ENCODE measurements around the gene PKN2. TPM values are rescaled to one million over a fixed set of nuclear protein-coding genes. Genes with fewer than 3 reads are reported as not detected.

The PKN2 gene
- total RNA-seq, 1 experiment from 2014 or later: 32.5 TPM

- H3K4me3 Mint-ChIP-seq: no peak overlapping the region
- no peak overlapping the region for H4K8ac ChIP-seq (replicated peaks; ENCODE audit: insufficient read length, low read depth, low read length)
- no peaks in the 10 kb centered on the region for H3K9me3 Mint-ChIP-seq
- no peaks in the 10 kb centered on the region for H3K36me3 Mint-ChIP-seq (ENCODE audit: insufficient read depth in 1 of 3, low read depth in 3 of 3)
- H2BK5ac ChIP-seq (ENCODE audit: insufficient read length, low read length): no peak overlapping the region
- no peak overlapping the region for H2AFZ ChIP-seq (ENCODE audit: low read length)
- no peak overlapping the region for H2BK120ac ChIP-seq (ENCODE audit: low read depth, low read length, poor library complexity, severe bottlenecking)
- TF ChIP-seq CTCF (conservative IDR thresholded peaks at IDR 0.05): no peak
- no peaks in the 10 kb centered on the region for H3K27me3 Mint-ChIP-seq (ENCODE audit: low read depth)
- no peak overlapping the region for H2BK12ac ChIP-seq (ENCODE audit: insufficient read length, low read depth, low read length)
- H3K27me3 ChIP-seq (ENCODE audit: insufficient read depth, low read length): no peaks in the 10 kb centered on the region
- H3K9me3 ChIP-seq (ENCODE audit: control insufficient read depth, low read depth, low read length): no peaks in the 10 kb centered on the region
- no peak overlapping the region for H3K4ac ChIP-seq (ENCODE audit: low read depth, low read length)
- no peak for DNase-seq
- no peak overlapping the region for H3K18ac ChIP-seq (ENCODE audit: insufficient read length, low read depth, low read length)
- no peak overlapping the region for H3K9ac ChIP-seq (ENCODE audit: extremely low read depth, insufficient read length, low read length)
- H4K5ac ChIP-seq (ENCODE audit: insufficient read length, low read depth, low read length): no peak overlapping the region
- no peaks in the 10 kb centered on the region for H4K20me1 ChIP-seq (ENCODE audit: control insufficient read depth, insufficient read depth, insufficient read length)
- H3K23ac ChIP-seq (ENCODE audit: insufficient read length, low read depth, low read length): no peak overlapping the region
- H3K4me1 Mint-ChIP-seq: peaks cover 12 to 20% of the 10 kb centered on the region in 2 experiments
- no peaks in the 10 kb centered on the region for H3K4me1 ChIP-seq (ENCODE audit: insufficient read depth, low read length)
- no peak overlapping the region for H2BK15ac ChIP-seq (ENCODE audit: low read depth, low read length)
- no peak overlapping the region for H3K56ac ChIP-seq (ENCODE audit: insufficient read length, low read depth, low read length)
- WGBS (ENCODE audit: extremely low coverage, insufficient read length, low lambda C conversion rate): no CpG with 5 or more reads among the region's 3 CpGs
- no peak overlapping the region; a peak in 1 of 7 replicates for H3K27ac Mint-ChIP-seq
- no peak overlapping the region for H3K14ac ChIP-seq (ENCODE audit: insufficient read depth, low read length)
- no peak overlapping the region for H3K27ac ChIP-seq (ENCODE audit: insufficient read length, low read depth, low read length)
- H2AK5ac ChIP-seq (ENCODE audit: insufficient read length, low read length): no peak overlapping the region
- no peaks in the 10 kb centered on the region for H3K23me2 ChIP-seq (ENCODE audit: insufficient read length, low read depth, low read length, poor library complexity, severe bottlenecking)
- H3K4me2 ChIP-seq (ENCODE audit: insufficient read depth, insufficient read length, low read length): no peak overlapping the region
- no peak overlapping the region for H4K91ac ChIP-seq (ENCODE audit: insufficient read length, low read depth, low read length)
- no peak overlapping the region for H3T11ph ChIP-seq (ENCODE audit: low read length)
- H3K79me2 ChIP-seq (ENCODE audit: insufficient read depth, low read length): no peaks in the 10 kb centered on the region
- H2BK20ac ChIP-seq (ENCODE audit: low read depth, low read length, poor library complexity, severe bottlenecking): no peak overlapping the region
- H3K79me1 ChIP-seq (ENCODE audit: insufficient read depth, low read depth, low read length, poor library complexity, severe bottlenecking): no peaks in the 10 kb centered on the region
Observed at GRCh38 chr1:88658419-88658818, 25.7 kb upstream of the PKN2 start.
